Prostate gland (tissue), 2 donors: Measurements from ENCODE around the gene RBM33.

Experiments used
- CTCF ChIP-seq, 4 experiments: fragments of 200-600 bp in 2 of 4; fragments of 450-650 bp in 2 of 4; sonication (generic) in 2 of 4; IDR thresholded peaks; 1 replicate in 3 of 4; 2 replicates in 1 of 4; pipeline ENCODE4 v1.5.1; 2016 to 2019; ENCODE audit warnings: antibody characterized with exemption in 4 of 4, mild to moderate bottlenecking in 2 of 4, moderate library complexity in 2 of 4
- POLR2A ChIP-seq: fragments of 450-650 bp; IDR thresholded peaks from one replicate; pipeline ENCODE4 v1.6.1; 2016; ENCODE audit warnings: antibody characterized with exemption, mild to moderate bottlenecking

- TF ChIP-seq CTCF (IDR thresholded peaks at IDR 0.05), result no peak
- TF ChIP-seq POLR2A, result no peak
Observed at GRCh38 chr7:155763122-155763521, 118.7 kb downstream of the RBM33 start.
